H9 (cell line): ENCODE results near the gene SLC17A5. TPM values are rescaled to one million over a fixed set of nuclear protein-coding genes. Genes with fewer than 3 reads are reported as not detected.

Source experiments
- DNase-seq: peaks from one replicate; pipeline ENCODE4 v3.0.0-alpha.2; 2017
- H2AFZ ChIP-seq: one replicate; pipeline ENCODE4 v1.6.1; 2013; ENCODE audit warnings: mild to moderate bottlenecking, low read length, control low read depth, moderate library complexity
- H2AK5ac ChIP-seq: 2 replicates; pipeline ENCODE4 v1.6.1; 2013; ENCODE audit warnings: low read length, control low read depth, mixed read lengths; ENCODE audit not compliant: insufficient read length
- H2BK120ac ChIP-seq: one replicate; pipeline ENCODE4 v1.6.1; 2013; ENCODE audit warnings: low read depth, mild to moderate bottlenecking, low read length, control low read depth, inconsistent platforms; ENCODE audit not compliant: poor library complexity, severe bottlenecking
- H2BK12ac ChIP-seq: 2 replicates; pipeline ENCODE4 v1.6.1; 2013; ENCODE audit warnings: low read length, control low read depth, mixed read lengths, low read depth; ENCODE audit not compliant: insufficient read length
- H2BK15ac ChIP-seq: 2 replicates; pipeline ENCODE4 v1.6.1; 2013; ENCODE audit warnings: low read depth, low read length, control low read depth
- H2BK20ac ChIP-seq: one replicate; pipeline ENCODE4 v1.6.1; 2013; ENCODE audit warnings: low read depth, mild to moderate bottlenecking, low read length, control low read depth, inconsistent platforms; ENCODE audit not compliant: poor library complexity, severe bottlenecking
- H2BK5ac ChIP-seq: 2 replicates; pipeline ENCODE4 v1.6.1; 2013; ENCODE audit warnings: low read length, control low read depth, mixed read lengths; ENCODE audit not compliant: insufficient read length
- H3K14ac ChIP-seq: 2 replicates; pipeline ENCODE4 v1.6.1; 2013; ENCODE audit warnings: low read length, control low read depth; ENCODE audit not compliant: insufficient read depth
- H3K18ac ChIP-seq: 2 replicates; pipeline ENCODE4 v1.6.1; 2013; ENCODE audit warnings: low read depth, mild to moderate bottlenecking, mixed read lengths, low read length, control low read depth; ENCODE audit not compliant: insufficient read length
- H3K23ac ChIP-seq: 2 replicates; pipeline ENCODE4 v1.6.1; 2013; ENCODE audit warnings: low read length, control low read depth, mixed read lengths, low read depth; ENCODE audit not compliant: insufficient read length
- H3K23me2 ChIP-seq: 2 replicates; pipeline ENCODE4 v1.6.1; 2013; ENCODE audit warnings: low read depth, mild to moderate bottlenecking, mixed read lengths, low read length, control low read depth; ENCODE audit not compliant: insufficient read length, poor library complexity, severe bottlenecking
- H3K27ac ChIP-seq: 2 replicates; pipeline ENCODE4 v1.5.1; 2013; ENCODE audit warnings: low read length, control low read depth, mixed read lengths, low read depth; ENCODE audit not compliant: insufficient read length
- H3K27me3 ChIP-seq: 2 replicates; pipeline ENCODE4 v1.6.1; 2013; ENCODE audit warnings: low read length, control low read depth, inconsistent platforms; ENCODE audit not compliant: insufficient read depth
- H3K4ac ChIP-seq: 2 replicates; pipeline ENCODE4 v1.6.1; 2013; ENCODE audit warnings: low read depth, mild to moderate bottlenecking, control low read depth, inconsistent platforms, low read length, moderate library complexity
- H3K4me1 ChIP-seq: 2 replicates; pipeline ENCODE4 v1.6.1; 2013; ENCODE audit warnings: low read length, control low read depth, inconsistent platforms; ENCODE audit not compliant: insufficient read depth
- H3K4me2 ChIP-seq: 2 replicates; pipeline ENCODE4 v1.6.1; 2013; ENCODE audit warnings: low read length, control low read depth, mixed read lengths; ENCODE audit not compliant: insufficient read length, insufficient read depth
- H3K56ac ChIP-seq: 2 replicates; pipeline ENCODE4 v1.6.1; 2013; ENCODE audit warnings: low read depth, mild to moderate bottlenecking, mixed read lengths, low read length, control low read depth; ENCODE audit not compliant: insufficient read length
- H3K79me1 ChIP-seq: 2 replicates; pipeline ENCODE4 v1.6.1; 2013; ENCODE audit warnings: low read depth, mild to moderate bottlenecking, moderate library complexity, low read length, control low read depth, inconsistent platforms; ENCODE audit not compliant: insufficient read depth, poor library complexity, severe bottlenecking
- H3K79me2 ChIP-seq: 2 replicates; pipeline ENCODE4 v1.6.1; 2013; ENCODE audit warnings: low read length, control low read depth, inconsistent platforms; ENCODE audit not compliant: insufficient read depth
- H3K9ac ChIP-seq: 2 replicates; pipeline ENCODE4 v1.6.1; 2013; ENCODE audit warnings: low read length, control low read depth, mixed read lengths; ENCODE audit not compliant: insufficient read length; ENCODE audit errors: extremely low read depth
- H3K9me3 ChIP-seq: one replicate; pipeline ENCODE4 v1.6.1; 2013; ENCODE audit warnings: low read depth, low read length, inconsistent platforms; ENCODE audit not compliant: control insufficient read depth
- H3T11ph ChIP-seq: one replicate; pipeline ENCODE4 v1.6.1; 2013; ENCODE audit warnings: mild to moderate bottlenecking, low read length, control low read depth, inconsistent platforms
- H4K20me1 ChIP-seq: one replicate; pipeline ENCODE4 v1.6.1; 2013; ENCODE audit not compliant: control insufficient read depth, insufficient read length, insufficient read depth
- H4K5ac ChIP-seq: 2 replicates; pipeline ENCODE4 v1.6.1; 2013; ENCODE audit warnings: low read depth, mild to moderate bottlenecking, mixed read lengths, low read length, control low read depth; ENCODE audit not compliant: insufficient read length
- H4K8ac ChIP-seq: replicated peaks from 2 replicates; pipeline ENCODE4 v1.6.1; 2013; ENCODE audit warnings: low read length, control low read depth, mixed read lengths, low read depth; ENCODE audit not compliant: insufficient read length
- H4K91ac ChIP-seq: 2 replicates; pipeline ENCODE4 v1.6.1; 2013; ENCODE audit warnings: low read depth, mild to moderate bottlenecking, moderate library complexity, mixed read lengths, low read length, control low read depth; ENCODE audit not compliant: insufficient read length
- H3K27ac Mint-ChIP-seq, 3 experiments: 2 replicates in 2 of 3; 3 replicates in 1 of 3; pipeline ENCODE4 v1.8.0; 2020 to 2021; ENCODE audit warnings: mixed read lengths in 3 of 3, mild to moderate bottlenecking in 1 of 3, moderate library complexity in 1 of 3
- H3K27me3 Mint-ChIP-seq: 2 replicates; pipeline ENCODE4 v1.8.0; 2021; ENCODE audit warnings: low read depth, mild to moderate bottlenecking, moderate library complexity, mixed read lengths
- H3K36me3 Mint-ChIP-seq, 3 experiments: 2 replicates in 2 of 3; 3 replicates in 1 of 3; pipeline ENCODE4 v1.8.0; 2020 to 2021; ENCODE audit warnings: low read depth in 3 of 3, mixed read lengths in 3 of 3; ENCODE audit not compliant: insufficient read depth in 1 of 3
- H3K4me1 Mint-ChIP-seq, 2 experiments: 2 replicates each; pipeline ENCODE4 v1.8.0; 2020; ENCODE audit warnings: mixed read lengths in 2 of 2
- H3K4me3 Mint-ChIP-seq, 2 experiments: 2 replicates in 1 of 2; 3 replicates in 1 of 2; pipeline ENCODE4 v1.8.0; 2020 to 2021; ENCODE audit warnings: mild to moderate bottlenecking in 2 of 2, mixed read lengths in 2 of 2, moderate library complexity in 1 of 2
- H3K9me3 Mint-ChIP-seq, 2 experiments: 2 replicates in 1 of 2; 3 replicates in 1 of 2; pipeline ENCODE4 v1.8.0; 2020; ENCODE audit warnings: mild to moderate bottlenecking in 2 of 2, mixed read lengths in 2 of 2, moderate library complexity in 1 of 2
- WGBS: extraction: QIAGEN DNeasy Blood & Tissue Kit; methylation state at CpG from one replicate; pipeline ENCODE4 v1.1.7; 2013; ENCODE audit warnings: missing lambda C conversion rate, low lambda C conversion rate, mixed read lengths; ENCODE audit not compliant: insufficient read length; ENCODE audit errors: extremely low coverage; 5-methylcytosine and 5-hydroxymethylcytosine counted together
- total RNA-seq: library from RNA; stranded (reverse); gene quantifications from 2 replicates; pipeline ENCODE4 v1.2.1, GENCODE V29; 2021
- TF ChIP-seq, protein P1 (sequence below): fragments of 200-600 bp; sonication (generic); conservative IDR thresholded peaks from 3 replicates; pipeline ENCODE4 v1.8.0; 2021; ENCODE audit warnings: antibody characterized with exemption, mild to moderate bottlenecking

Gene SLC17A5
- total RNA-seq, 1 experiment from 2014 or later: 8.9 TPM

GRCh38 chr6:73656531-73657145 is 2.8 kb upstream of the SLC17A5 start:
- Histone ChIP-seq H4K91ac (no peak overlapping the region), H3K56ac (no peak overlapping the region), H4K8ac (no peak overlapping the region), H4K5ac (no peak overlapping the region), H3T11ph (no peak overlapping the region), H3K4me1 (no peaks in the 10 kb centered on the region; the same call in 1 of the 2 replicates), H2BK12ac (no peak overlapping the region), H3K79me2 (no peaks in the 10 kb centered on the region), H2BK5ac (no peak overlapping the region), H2AK5ac (no peak overlapping the region), H3K23ac (no peak overlapping the region), H2AFZ (no peak overlapping the region), H3K9me3 (no peaks in the 10 kb centered on the region), H3K23me2 (no peaks in the 10 kb centered on the region), H3K27ac (no peak overlapping the region), H2BK120ac (no peak overlapping the region), H3K4ac (no peak overlapping the region), H3K14ac (no peak overlapping the region), H2BK20ac (no peak overlapping the region), H3K27me3 (no peaks in the 10 kb centered on the region), H3K9ac (no peak overlapping the region), H3K4me2 (no peak overlapping the region), H2BK15ac (no peak overlapping the region), H4K20me1 (no peaks in the 10 kb centered on the region), H3K18ac (no peak overlapping the region), H3K79me1 (no peaks in the 10 kb centered on the region)
- H3K27me3 Mint-ChIP-seq: no peaks in the 10 kb centered on the region
- TF ChIP-seq, protein P1, sequence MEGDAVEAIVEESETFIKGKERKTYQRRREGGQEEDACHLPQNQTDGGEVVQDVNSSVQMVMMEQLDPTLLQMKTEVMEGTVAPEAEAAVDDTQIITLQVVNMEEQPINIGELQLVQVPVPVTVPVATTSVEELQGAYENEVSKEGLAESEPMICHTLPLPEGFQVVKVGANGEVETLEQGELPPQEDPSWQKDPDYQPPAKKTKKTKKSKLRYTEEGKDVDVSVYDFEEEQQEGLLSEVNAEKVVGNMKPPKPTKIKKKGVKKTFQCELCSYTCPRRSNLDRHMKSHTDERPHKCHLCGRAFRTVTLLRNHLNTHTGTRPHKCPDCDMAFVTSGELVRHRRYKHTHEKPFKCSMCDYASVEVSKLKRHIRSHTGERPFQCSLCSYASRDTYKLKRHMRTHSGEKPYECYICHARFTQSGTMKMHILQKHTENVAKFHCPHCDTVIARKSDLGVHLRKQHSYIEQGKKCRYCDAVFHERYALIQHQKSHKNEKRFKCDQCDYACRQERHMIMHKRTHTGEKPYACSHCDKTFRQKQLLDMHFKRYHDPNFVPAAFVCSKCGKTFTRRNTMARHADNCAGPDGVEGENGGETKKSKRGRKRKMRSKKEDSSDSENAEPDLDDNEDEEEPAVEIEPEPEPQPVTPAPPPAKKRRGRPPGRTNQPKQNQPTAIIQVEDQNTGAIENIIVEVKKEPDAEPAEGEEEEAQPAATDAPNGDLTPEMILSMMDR: no peak
- peaks cover 2 to 3% of the 10 kb centered on the region in 2 experiments; a peak in 2 of 5 replicates for H3K9me3 Mint-ChIP-seq
- H3K4me1 Mint-ChIP-seq: peaks cover 19 to 20% of the 10 kb centered on the region in 2 experiments
- H3K36me3 Mint-ChIP-seq: peaks cover 3 to 7% (median 4%) of the 10 kb centered on the region in 3 experiments; a peak in 4 of 7 replicates
- WGBS: no CpG with 5 or more reads among the region's 2 CpGs
- H3K27ac Mint-ChIP-seq: no peak overlapping the region
- no peak for DNase-seq
- H3K4me3 Mint-ChIP-seq: no peak overlapping the region
